ENCODE data around the gene PGM2.
"Not testable (repeated sequence)": the region's sequence is repeated elsewhere in the genome, so short reads cannot be mapped to it uniquely, and the experiment has no call there.

PGM2 gene

GRCh38 chr4:37820458-37820857 lies 6.0 kb upstream of the PGM2 start:
- not testable (repeated sequence) for DNase-seq

- DNase-seq = no peak
Measured at GRCh38 chr4:37821953-37822605, 4.4 kb upstream of the PGM2 start.

- not testable (repeated sequence) for DNase-seq
Measured at GRCh38 chr4:37825501-37825900, 985 bp upstream of the PGM2 start.

- peak; percentile 68 for DNase-seq
Measured at GRCh38 chr4:37825968-37826294, 555 bp upstream of the PGM2 start.

- DNase-seq = no peak
Measured at GRCh38 chr4:37827030-37827685, 672 bp downstream of the PGM2 start.

- DNase-seq = no peak
Measured at GRCh38 chr4:37827802-37828321, 1.4 kb downstream of the PGM2 start.

GRCh38 chr4:37828843-37829242 lies 2.4 kb downstream of the PGM2 start:
- DNase-seq = no peak

GRCh38 chr4:37830640-37831039 lies 4.2 kb downstream of the PGM2 start:
- DNase-seq = no peak

GRCh38 chr4:37835031-37835430 lies 8.5 kb downstream of the PGM2 start:
- DNase-seq = no peak

- no peak for DNase-seq
Measured at GRCh38 chr4:37835806-37836205, 9.3 kb downstream of the PGM2 start.

GRCh38 chr4:37836274-37836673 lies 9.8 kb downstream of the PGM2 start:
- DNase-seq = no peak

- no peak for DNase-seq
Measured at GRCh38 chr4:37836838-37837440, 10.5 kb downstream of the PGM2 start.

GRCh38 chr4:37837446-37837845 lies 11.0 kb downstream of the PGM2 start:
- DNase-seq = no peak

- no peak for DNase-seq
Measured at GRCh38 chr4:37839426-37839825, 12.9 kb downstream of the PGM2 start.

- DNase-seq = no peak
Measured at GRCh38 chr4:37844204-37844603, 17.7 kb downstream of the PGM2 start.

- DNase-seq = no peak
Measured at GRCh38 chr4:37845201-37845600, 18.7 kb downstream of the PGM2 start.

GRCh38 chr4:37847311-37847884 lies 20.9 kb downstream of the PGM2 start:
- DNase-seq = no peak

- no peak for DNase-seq
Measured at GRCh38 chr4:37852376-37852775, 25.9 kb downstream of the PGM2 start.

- DNase-seq = no peak
Measured at GRCh38 chr4:37858112-37858511, 31.6 kb downstream of the PGM2 start.

- DNase-seq = no peak
Measured at GRCh38 chr4:37858872-37859271, 32.4 kb downstream of the PGM2 start.

GRCh38 chr4:37860266-37860665 lies 33.8 kb downstream of the PGM2 start:
- DNase-seq = no peak

- DNase-seq = no peak
Measured at GRCh38 chr4:37862961-37863360, 36.5 kb downstream of the PGM2 start.

- DNase-seq = no peak
Measured at GRCh38 chr4:37864786-37865185, 38.3 kb downstream of the PGM2 start.

GRCh38 chr4:37865450-37865849 lies 39.0 kb downstream of the PGM2 start:
- no peak for DNase-seq

Measured in activated CD8-positive, alpha-beta memory T cell treated with anti-CD3 and anti-CD28 coated beads for 24 hours (primary cell).